Prostate gland (tissue), 2 donors: Measurements from ENCODE around the gene PLGLB2. TPM values are rescaled to one million over a fixed set of nuclear protein-coding genes. Genes with fewer than 3 reads are reported as not detected.
"Not testable (repeated sequence)": the region's sequence is repeated elsewhere in the genome, so short reads cannot be mapped to it uniquely, and the experiment has no call there.

Source experiments
- DNase-seq: peaks from one replicate; pipeline ENCODE4 v3.0.0-alpha.2; 2019; ENCODE audit warnings: low spot score
- H3K27ac ChIP-seq, 2 donors: fragments of 200-600 bp; sonication (generic); 2 replicates each; pipeline ENCODE4 v1.5.1; 2017 to 2019
- H3K27me3 ChIP-seq: fragments of 200-600 bp; sonication (generic); replicated peaks from 2 replicates; pipeline ENCODE4 v1.5.1; 2019; ENCODE audit not compliant: insufficient read depth
- H3K36me3 ChIP-seq, 2 donors: fragments of 200-600 bp; sonication (generic); 1 replicate in 1 of 2; 2 replicates in 1 of 2; pipeline versions ENCODE4 v1.5.1 to v1.8.1; 2017 to 2019
- H3K4me1 ChIP-seq: fragments of 200-600 bp; sonication (generic); replicated peaks from 2 replicates; pipeline ENCODE4 v1.5.1; 2019
- H3K4me3 ChIP-seq, 2 donors: fragments of 200-600 bp; sonication (generic); 2 replicates each; pipeline ENCODE4 v1.5.1; 2017 to 2019
- H3K9me3 ChIP-seq: fragments of 200-600 bp; sonication (generic); 2 replicates; pipeline ENCODE4 v1.5.1; 2017
- WGBS: methylation state at CpG from one replicate; pipeline ENCODE4 v1.1.5; 2018; 5-methylcytosine and 5-hydroxymethylcytosine counted together
- intact Hi-C: fragments of 100-400 bp; cut with DNase I; formaldehyde crosslinking; loops from one replicate; pipeline ENCODE4 v1.14.2; 2022
- total RNA-seq, 2 donors: library from RNA; depleted of rRNA; stranded (reverse); fragments of >200 nt; gene quantifications; one replicate each; pipeline ENCODE4 v1.1.0, GENCODE V29; 2016

The PLGLB2 gene
- total RNA-seq: not detected

DNA sequence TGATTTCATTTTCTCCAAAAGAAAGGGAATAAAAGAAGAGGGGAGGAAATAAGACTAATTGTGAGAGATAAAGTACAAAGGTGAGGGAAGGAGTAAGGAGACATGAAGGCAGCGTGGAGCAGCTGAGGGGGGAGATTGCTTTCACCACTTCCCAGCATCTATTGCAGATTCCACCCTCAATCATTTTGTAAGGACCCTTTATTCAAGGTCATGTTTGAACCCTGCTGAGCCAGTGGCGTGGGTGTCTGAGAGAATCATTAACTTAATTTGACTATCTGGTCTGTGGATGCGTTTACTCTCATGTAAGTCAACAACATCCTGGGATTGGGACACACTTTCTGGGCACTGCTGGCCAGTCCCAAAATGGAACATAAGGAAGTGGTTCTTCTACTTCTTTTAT is at the start of gene PLGLB2:
Gene PLGLB2 (plus strand): TSS at position 297 of the 400 bp plus-strand sequence. CDS start 67 bp downstream, at position 364.
- intact Hi-C loops, H3K4me3 ChIP-seq, H3K4me1 ChIP-seq, H3K36me3 ChIP-seq, H3K27ac ChIP-seq, H3K9me3 ChIP-seq, DNase-seq, H3K27me3 ChIP-seq: not testable (repeated sequence)
- 100% methylated on average over 1 of the region's 3 CpGs for WGBS

- H3K9me3 ChIP-seq, intact Hi-C loops, H3K27me3 ChIP-seq, DNase-seq, H3K4me1 ChIP-seq, H3K4me3 ChIP-seq, H3K27ac ChIP-seq, H3K36me3 ChIP-seq: not testable (repeated sequence)
- WGBS: 49% methylated on average over 2 of the region's 4 CpGs
These were observed 43.1 kb upstream of the PLGLB2 start for GRCh38 chr2:87704572-87705323.

GRCh38 chr2:87708368-87708767 is 39.5 kb upstream of the PLGLB2 start:
- H3K27ac ChIP-seq, H3K4me3 ChIP-seq, H3K27me3 ChIP-seq, intact Hi-C loops, H3K9me3 ChIP-seq, H3K4me1 ChIP-seq, H3K36me3 ChIP-seq, DNase-seq: not testable (repeated sequence)
- WGBS: 57% methylated on average over 2 of the region's 2 CpGs

GRCh38 chr2:87727940-87728599 is 19.8 kb upstream of the PLGLB2 start:
- H3K4me1 ChIP-seq, intact Hi-C loops, H3K27me3 ChIP-seq, H3K9me3 ChIP-seq, H3K27ac ChIP-seq, H3K36me3 ChIP-seq, H3K4me3 ChIP-seq, DNase-seq: not testable (repeated sequence)
- WGBS: no CpG with 5 or more reads among the region's 8 CpGs

GRCh38 chr2:87740928-87741327 is 7.0 kb upstream of the PLGLB2 start:
- H3K27me3 ChIP-seq, intact Hi-C loops, H3K9me3 ChIP-seq, DNase-seq, H3K4me3 ChIP-seq, H3K27ac ChIP-seq, H3K4me1 ChIP-seq, H3K36me3 ChIP-seq: not testable (repeated sequence)

GRCh38 chr2:87742393-87743108 is 5.3 kb upstream of the PLGLB2 start:
- H3K4me1 ChIP-seq, H3K36me3 ChIP-seq, intact Hi-C loops, H3K4me3 ChIP-seq, H3K9me3 ChIP-seq, DNase-seq, H3K27ac ChIP-seq, H3K27me3 ChIP-seq: not testable (repeated sequence)
- no CpG with 5 or more reads among the region's 3 CpGs for WGBS

- H3K4me3 ChIP-seq, H3K4me1 ChIP-seq, DNase-seq, H3K9me3 ChIP-seq, H3K27ac ChIP-seq, intact Hi-C loops, H3K36me3 ChIP-seq, H3K27me3 ChIP-seq: not testable (repeated sequence)
- WGBS: 100% methylated on average over 1 of the region's 5 CpGs
These were observed 4.2 kb upstream of the PLGLB2 start for GRCh38 chr2:87743638-87744037.

DNA sequence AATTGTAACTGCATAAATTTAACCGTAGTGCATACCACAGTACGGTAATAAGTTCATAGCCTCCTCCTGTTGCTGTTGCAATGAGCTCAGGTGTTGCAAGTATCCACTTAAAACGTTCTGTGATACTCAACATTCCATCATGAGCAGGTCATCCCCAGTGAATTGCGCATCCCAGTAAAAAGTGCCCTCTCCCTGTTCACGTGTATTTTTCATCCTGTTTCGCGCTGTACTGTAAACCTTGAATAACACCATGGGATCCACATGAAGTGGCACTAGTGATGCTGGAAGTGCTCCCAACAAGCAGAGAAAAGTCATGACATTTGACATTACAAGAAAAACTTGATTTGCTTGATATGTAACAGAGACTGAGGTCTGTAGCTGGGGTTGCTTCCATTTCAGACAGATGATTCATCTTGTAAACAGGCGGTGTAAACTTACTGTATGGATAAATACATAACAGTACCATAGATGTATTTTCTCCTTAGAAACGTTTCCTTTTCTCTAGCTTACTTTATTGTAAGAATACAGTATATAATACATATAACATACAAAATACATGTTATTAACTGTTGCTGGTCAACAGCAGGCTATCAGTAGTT is 2.4 kb upstream of the PLGLB2 start:
- DNase-seq: not testable (repeated sequence)
- WGBS: 86% methylated on average over 4 of the region's 9 CpGs

GRCh38 chr2:87748524-87748923 is 637 bp downstream of the PLGLB2 start:
- H3K4me3 ChIP-seq, H3K27ac ChIP-seq, H3K4me1 ChIP-seq, intact Hi-C loops, H3K36me3 ChIP-seq, DNase-seq, H3K9me3 ChIP-seq, H3K27me3 ChIP-seq: not testable (repeated sequence)
- 81% methylated on average over 2 of the region's 8 CpGs for WGBS

More for the DNA sequence above, 2.4 kb upstream of the PLGLB2 start:
- H3K4me3 ChIP-seq, H3K4me1 ChIP-seq, H3K9me3 ChIP-seq, H3K27me3 ChIP-seq, H3K36me3 ChIP-seq, H3K27ac ChIP-seq, intact Hi-C loops: not testable (repeated sequence)

GRCh38 chr2:87750560-87750959 is 2.7 kb downstream of the PLGLB2 start:
- intact Hi-C loops, H3K27me3 ChIP-seq, H3K4me3 ChIP-seq, H3K36me3 ChIP-seq, H3K4me1 ChIP-seq, H3K27ac ChIP-seq, DNase-seq, H3K9me3 ChIP-seq: not testable (repeated sequence)
- WGBS: 100% methylated on average over 5 of the region's 11 CpGs

DNA sequence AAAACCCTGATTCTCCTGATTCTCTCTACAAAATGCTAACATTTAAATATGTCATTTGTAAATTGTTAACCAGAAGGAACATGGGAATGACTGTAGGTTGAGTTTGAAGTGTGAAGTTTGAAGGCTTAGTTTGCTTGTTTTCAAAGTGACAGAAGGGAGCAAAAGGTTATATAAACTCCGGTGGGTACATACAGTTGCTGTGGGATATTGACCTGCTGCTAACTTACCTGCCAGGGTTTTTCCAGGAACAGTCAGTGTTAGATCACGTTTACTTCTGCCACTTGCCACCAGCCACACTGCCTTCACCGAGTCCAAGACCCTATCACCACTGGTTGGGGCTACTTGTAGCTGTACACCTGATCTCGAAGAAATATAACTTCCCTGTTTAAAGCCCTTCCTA is 6.9 kb downstream of the PLGLB2 start:
- intact Hi-C loops, H3K9me3 ChIP-seq, H3K4me3 ChIP-seq, DNase-seq, H3K27me3 ChIP-seq, H3K27ac ChIP-seq, H3K36me3 ChIP-seq, H3K4me1 ChIP-seq: not testable (repeated sequence)
- WGBS: 67% methylated on average over 3 of the region's 4 CpGs
